Measurements from ENCODE around the gene GPR22.

GPR22 gene

GRCh38 chr7:107469929-107470328, at the start of gene GPR22:
Gene GPR22 (plus strand): TSS chr7:107470057. CDS start chr7:107474061, 4,004 bp downstream.
- TF ChIP-seq, protein P1, sequence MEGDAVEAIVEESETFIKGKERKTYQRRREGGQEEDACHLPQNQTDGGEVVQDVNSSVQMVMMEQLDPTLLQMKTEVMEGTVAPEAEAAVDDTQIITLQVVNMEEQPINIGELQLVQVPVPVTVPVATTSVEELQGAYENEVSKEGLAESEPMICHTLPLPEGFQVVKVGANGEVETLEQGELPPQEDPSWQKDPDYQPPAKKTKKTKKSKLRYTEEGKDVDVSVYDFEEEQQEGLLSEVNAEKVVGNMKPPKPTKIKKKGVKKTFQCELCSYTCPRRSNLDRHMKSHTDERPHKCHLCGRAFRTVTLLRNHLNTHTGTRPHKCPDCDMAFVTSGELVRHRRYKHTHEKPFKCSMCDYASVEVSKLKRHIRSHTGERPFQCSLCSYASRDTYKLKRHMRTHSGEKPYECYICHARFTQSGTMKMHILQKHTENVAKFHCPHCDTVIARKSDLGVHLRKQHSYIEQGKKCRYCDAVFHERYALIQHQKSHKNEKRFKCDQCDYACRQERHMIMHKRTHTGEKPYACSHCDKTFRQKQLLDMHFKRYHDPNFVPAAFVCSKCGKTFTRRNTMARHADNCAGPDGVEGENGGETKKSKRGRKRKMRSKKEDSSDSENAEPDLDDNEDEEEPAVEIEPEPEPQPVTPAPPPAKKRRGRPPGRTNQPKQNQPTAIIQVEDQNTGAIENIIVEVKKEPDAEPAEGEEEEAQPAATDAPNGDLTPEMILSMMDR (IDR thresholded peaks at IDR 0.05; ENCODE audit: low read depth, low read length), result no peak

GRCh38 chr7:107427462-107427861, 42.4 kb upstream of the GPR22 start:
- H3K4me3 ChIP-seq (ENCODE audit: low read depth, low read length), result no peak overlapping the region
- TF ChIP-seq, protein P1 (IDR thresholded peaks at IDR 0.05; ENCODE audit: low read depth, low read length), result no peak

More at GRCh38 chr7:107469929-107470328, at the start of gene GPR22:
- no peak within 1 kb of the TSS for H3K4me3 ChIP-seq (ENCODE audit: low read depth, low read length)

DNA sequence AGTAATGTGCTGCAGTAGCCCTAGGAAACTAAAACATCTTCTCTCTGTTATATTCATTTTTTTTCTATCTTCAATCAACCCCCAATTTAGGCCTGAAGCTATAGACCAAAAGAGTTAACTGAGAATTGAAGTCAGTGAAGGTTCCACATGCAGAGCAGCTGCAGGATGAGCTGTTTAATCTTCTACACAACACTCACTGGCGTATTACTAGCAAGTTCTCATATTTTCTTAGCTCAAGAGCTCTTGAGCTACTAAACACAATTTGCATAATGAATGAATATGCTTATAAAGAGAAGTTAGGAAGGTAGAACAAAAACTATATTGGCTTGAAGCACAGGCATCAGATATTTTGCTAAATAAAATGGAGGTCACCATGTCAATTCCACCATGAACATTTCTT, 41.2 kb upstream of the GPR22 start:
- TF ChIP-seq, protein P1 (IDR thresholded peaks at IDR 0.05; ENCODE audit: low read depth, low read length), result no peak
- H3K4me3 ChIP-seq (ENCODE audit: low read depth, low read length), result no peak overlapping the region

- no peak overlapping the region for H3K4me3 ChIP-seq (ENCODE audit: low read depth, low read length)
- TF ChIP-seq, protein P1 (IDR thresholded peaks at IDR 0.05; ENCODE audit: low read depth, low read length), result no peak
Measured at GRCh38 chr7:107430057-107430456, 39.8 kb upstream of the GPR22 start.

DNA sequence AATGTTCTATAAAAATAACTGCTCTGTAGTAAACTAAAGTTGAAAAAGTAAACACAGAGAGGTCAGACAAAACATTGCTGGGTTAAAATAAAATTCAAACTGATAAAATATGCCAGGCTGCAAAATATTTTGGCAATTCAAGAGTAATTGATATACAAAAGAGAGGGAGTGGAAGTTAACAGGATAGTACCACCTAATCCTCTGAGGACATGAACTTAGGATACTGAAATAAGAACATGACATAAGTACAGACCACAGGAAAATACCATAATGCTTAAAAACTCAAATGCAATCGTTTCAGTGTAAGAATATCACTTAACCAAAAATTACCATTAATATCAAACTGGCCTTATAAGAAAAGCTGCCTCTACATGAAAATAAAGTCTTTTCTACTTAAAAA, 37.6 kb upstream of the GPR22 start:
- TF ChIP-seq, protein P1 (IDR thresholded peaks at IDR 0.05; ENCODE audit: low read depth, low read length), result no peak
- H3K4me3 ChIP-seq (ENCODE audit: low read depth, low read length), result no peak overlapping the region

DNA sequence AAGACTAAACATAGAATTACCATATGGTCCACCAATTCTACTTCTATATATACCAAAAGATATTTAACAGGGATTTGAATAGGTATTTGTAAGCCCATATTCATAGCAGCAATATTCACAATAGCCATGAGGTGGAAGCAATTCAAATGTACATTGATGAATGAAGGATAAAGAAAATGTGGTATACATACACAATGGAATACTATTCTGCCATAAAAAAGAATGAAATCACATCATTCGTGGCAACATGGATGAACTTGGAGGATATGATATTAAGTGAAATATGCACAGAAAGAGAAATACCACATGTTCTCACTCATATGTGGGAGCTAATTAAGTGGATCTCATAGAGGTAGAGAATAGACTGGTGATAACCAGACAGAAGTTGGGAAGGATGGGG, 34.1 kb upstream of the GPR22 start:
- TF ChIP-seq, protein P1 (IDR thresholded peaks at IDR 0.05; ENCODE audit: low read depth, low read length), result no peak
- no peak overlapping the region for H3K4me3 ChIP-seq (ENCODE audit: low read depth, low read length)

- TF ChIP-seq, protein P1 (IDR thresholded peaks at IDR 0.05; ENCODE audit: low read depth, low read length), result no peak
- no peak overlapping the region for H3K4me3 ChIP-seq (ENCODE audit: low read depth, low read length)
Measured at GRCh38 chr7:107439025-107439424, 30.8 kb upstream of the GPR22 start.
